Astrocyte (in vitro differentiated cells and primary cell): ENCODE measurements around the gene IDI1. TPM values are rescaled to one million over a fixed set of nuclear protein-coding genes. Genes with fewer than 3 reads are reported as not detected.
A peak's percentile ranks its signal among the peaks of the same experiment; 100 is the strongest.

Source experiments
- DNase-seq: peaks from one replicate; pipeline ENCODE4 v3.0.0-alpha.2; 2010; ENCODE audit warnings: low read depth
- FAIRE-seq: peaks from 2 replicates; lab custom pipeline; 2011; peaks lifted over from hg19 to GRCh38; lab: Jason Lieb, UNC
- H2AFZ ChIP-seq: 2 replicates; pipeline ENCODE4 v1.6.0; 2012; ENCODE audit warnings: low read depth, low read length, inconsistent platforms
- H3K27ac ChIP-seq: 2 replicates; pipeline ENCODE4 v1.5.1; 2011; ENCODE audit warnings: low read depth, low read length, inconsistent platforms
- H3K27me3 ChIP-seq: 2 replicates; pipeline ENCODE4 v1.6.0; 2011; ENCODE audit warnings: low read length, inconsistent platforms; ENCODE audit not compliant: insufficient read depth
- H3K36me3 ChIP-seq: 2 replicates; pipeline ENCODE4 v1.5.1; 2011; ENCODE audit warnings: low read length, inconsistent platforms; ENCODE audit not compliant: insufficient read depth
- H3K4me1 ChIP-seq: 2 replicates; pipeline ENCODE4 v1.5.1; 2011; ENCODE audit warnings: low read length, inconsistent platforms; ENCODE audit not compliant: insufficient read depth
- H3K4me2 ChIP-seq: 2 replicates; pipeline ENCODE4 v1.6.0; 2012; ENCODE audit warnings: low read length, inconsistent platforms
- H3K4me3 ChIP-seq: 2 replicates; pipeline ENCODE4 v1.5.1; 2011; ENCODE audit warnings: low read depth, mild to moderate bottlenecking, low read length, inconsistent platforms; ENCODE audit not compliant: insufficient read depth
- H3K79me2 ChIP-seq: 2 replicates; pipeline ENCODE4 v1.6.0; 2012; ENCODE audit warnings: mild to moderate bottlenecking, low read length, inconsistent platforms; ENCODE audit not compliant: insufficient read depth
- H3K9ac ChIP-seq: 2 replicates; pipeline ENCODE4 v1.6.0; 2012; ENCODE audit warnings: mild to moderate bottlenecking, low read length, inconsistent platforms
- H3K9me3 ChIP-seq: 2 replicates; pipeline ENCODE4 v1.5.1; 2012; ENCODE audit warnings: low read depth, mild to moderate bottlenecking, low read length, inconsistent platforms; ENCODE audit not compliant: insufficient read depth
- H4K20me1 ChIP-seq: 2 replicates; pipeline ENCODE4 v1.6.0; 2012; ENCODE audit warnings: low read length, inconsistent platforms; ENCODE audit not compliant: insufficient read depth
- H3K27ac Mint-ChIP-seq: one replicate; pipeline ENCODE4 v1.8.0; 2021; ENCODE audit warnings: mild to moderate bottlenecking, mixed read lengths; ENCODE audit not compliant: unreplicated experiment
- H3K27me3 Mint-ChIP-seq: one replicate; pipeline ENCODE4 v1.8.0; 2021; ENCODE audit warnings: low read depth, mixed read lengths; ENCODE audit not compliant: unreplicated experiment
- H3K36me3 Mint-ChIP-seq: one replicate; pipeline ENCODE4 v1.8.0; 2021; ENCODE audit warnings: low read depth, mixed read lengths; ENCODE audit not compliant: unreplicated experiment
- H3K4me1 Mint-ChIP-seq: one replicate; pipeline ENCODE4 v1.8.0; 2021; ENCODE audit warnings: low read depth, mixed read lengths; ENCODE audit not compliant: unreplicated experiment
- H3K4me3 Mint-ChIP-seq: one replicate; pipeline ENCODE4 v1.8.0; 2021; ENCODE audit warnings: mild to moderate bottlenecking, moderate library complexity, mixed read lengths; ENCODE audit not compliant: unreplicated experiment
- H3K9me3 Mint-ChIP-seq: one replicate; pipeline ENCODE4 v1.8.0; 2021; ENCODE audit warnings: mild to moderate bottlenecking, mixed read lengths; ENCODE audit not compliant: unreplicated experiment
- EZH2 ChIP-seq: IDR thresholded peaks from 2 replicates; pipeline ENCODE4 v1.6.1; 2012; ENCODE audit warnings: mild to moderate bottlenecking, low read length, inconsistent platforms; ENCODE audit not compliant: insufficient read depth
- total RNA-seq: library from RNA; stranded (reverse); gene quantifications from 2 replicates; pipeline ENCODE4 v1.2.1, GENCODE V29; 2021
- TF ChIP-seq, protein P1 (sequence below): IDR thresholded peaks from 2 replicates; pipeline ENCODE4 v1.5.1; 2011; ENCODE audit warnings: low read depth, mild to moderate bottlenecking, inconsistent platforms, low read length, moderate library complexity; ENCODE audit not compliant: insufficient read depth

IDI1 gene
- total RNA-seq, 1 donor from 2014 or later: 63.2 TPM

DNA sequence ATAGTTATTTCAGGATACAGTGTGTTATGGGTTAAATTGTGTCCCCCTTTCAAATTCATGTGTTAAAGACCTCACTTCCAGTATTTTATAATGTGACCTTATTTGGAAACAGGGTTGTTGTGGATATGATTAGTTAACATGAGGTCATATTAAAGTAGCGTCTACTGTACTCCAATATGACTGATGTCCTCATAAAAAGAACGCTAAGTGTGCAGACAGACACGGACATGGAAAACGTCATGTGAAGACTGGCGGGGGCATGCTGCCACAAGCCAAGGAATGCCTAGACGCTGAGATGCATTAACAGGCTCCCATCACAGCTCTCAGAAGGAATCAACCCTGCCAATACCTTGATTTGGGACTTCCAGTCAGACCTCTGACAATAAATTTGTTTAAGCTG, 5.8 kb upstream of the IDI1 start:
- peak overlapping the region; percentile 97 for H3K9ac ChIP-seq
- Mint-ChIP-seq H3K36me3 (peaks cover 8% of the 10 kb centered on the region), H3K9me3 (no peaks in the 10 kb centered on the region), H3K4me1 (peaks cover 29% of the 10 kb centered on the region), H3K27ac (peak overlapping the region; percentile 2), H3K4me3 (peak overlapping the region; percentile 97), H3K27me3 (no peaks in the 10 kb centered on the region)
- peaks cover 44% of the 10 kb centered on the region for H4K20me1 ChIP-seq
- FAIRE-seq (no peak), DNase-seq (no peak)
- H3K79me2 ChIP-seq: peaks cover 95% of the 10 kb centered on the region
- peaks cover 9% of the 10 kb centered on the region for H3K36me3 ChIP-seq
- no peak overlapping the region for H2AFZ ChIP-seq
- H3K27me3 ChIP-seq: no peaks in the 10 kb centered on the region
- peak overlapping the region; percentile 78 for H3K4me3 ChIP-seq
- TF ChIP-seq EZH2: no peak
- TF ChIP-seq, protein P1, sequence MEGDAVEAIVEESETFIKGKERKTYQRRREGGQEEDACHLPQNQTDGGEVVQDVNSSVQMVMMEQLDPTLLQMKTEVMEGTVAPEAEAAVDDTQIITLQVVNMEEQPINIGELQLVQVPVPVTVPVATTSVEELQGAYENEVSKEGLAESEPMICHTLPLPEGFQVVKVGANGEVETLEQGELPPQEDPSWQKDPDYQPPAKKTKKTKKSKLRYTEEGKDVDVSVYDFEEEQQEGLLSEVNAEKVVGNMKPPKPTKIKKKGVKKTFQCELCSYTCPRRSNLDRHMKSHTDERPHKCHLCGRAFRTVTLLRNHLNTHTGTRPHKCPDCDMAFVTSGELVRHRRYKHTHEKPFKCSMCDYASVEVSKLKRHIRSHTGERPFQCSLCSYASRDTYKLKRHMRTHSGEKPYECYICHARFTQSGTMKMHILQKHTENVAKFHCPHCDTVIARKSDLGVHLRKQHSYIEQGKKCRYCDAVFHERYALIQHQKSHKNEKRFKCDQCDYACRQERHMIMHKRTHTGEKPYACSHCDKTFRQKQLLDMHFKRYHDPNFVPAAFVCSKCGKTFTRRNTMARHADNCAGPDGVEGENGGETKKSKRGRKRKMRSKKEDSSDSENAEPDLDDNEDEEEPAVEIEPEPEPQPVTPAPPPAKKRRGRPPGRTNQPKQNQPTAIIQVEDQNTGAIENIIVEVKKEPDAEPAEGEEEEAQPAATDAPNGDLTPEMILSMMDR: no peak
- no peak overlapping the region for H3K27ac ChIP-seq
- no peaks in the 10 kb centered on the region for H3K9me3 ChIP-seq
- H3K4me1 ChIP-seq: peaks cover 24% of the 10 kb centered on the region
- peak overlapping the region; percentile 93 for H3K4me2 ChIP-seq

DNA sequence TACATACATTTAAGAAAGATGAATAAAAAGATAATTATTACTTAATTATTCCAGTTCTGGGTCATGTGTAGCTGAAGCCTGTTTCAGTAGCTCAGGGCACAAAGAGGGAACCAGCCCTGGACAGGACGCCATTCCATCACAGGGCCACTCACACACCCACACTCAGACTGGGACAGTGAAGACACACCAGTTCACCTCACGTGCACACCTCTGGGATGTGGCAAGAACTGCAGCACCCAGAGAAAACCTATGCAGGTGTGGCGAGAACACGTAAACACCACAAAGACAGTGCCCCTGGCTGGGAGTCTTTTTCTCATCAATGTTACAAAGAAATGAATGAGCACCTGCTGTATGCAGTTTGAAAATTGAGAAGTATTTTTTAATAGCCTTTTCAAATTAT, 1.6 kb upstream of the IDI1 start:
- peaks cover 20% of the 10 kb centered on the region for H3K4me1 ChIP-seq
- H4K20me1 ChIP-seq: peaks cover 47% of the 10 kb centered on the region
- Mint-ChIP-seq H3K36me3 (peaks cover 8% of the 10 kb centered on the region), H3K27ac (no peak overlapping the region), H3K4me1 (peaks cover 23% of the 10 kb centered on the region), H3K9me3 (no peaks in the 10 kb centered on the region), H3K4me3 (peak overlapping the region; percentile 93), H3K27me3 (no peaks in the 10 kb centered on the region)
- H3K9ac ChIP-seq: peak overlapping the region; percentile 97
- peak overlapping the region; percentile 97 for H3K27ac ChIP-seq
- FAIRE-seq (no peak), DNase-seq (no peak)
- TF ChIP-seq, protein P1: no peak
- TF ChIP-seq EZH2: no peak
- no peaks in the 10 kb centered on the region for H3K9me3 ChIP-seq
- peak overlapping the region; percentile 94 for H3K4me2 ChIP-seq
- H3K27me3 ChIP-seq: no peaks in the 10 kb centered on the region
- peaks cover 9% of the 10 kb centered on the region for H3K36me3 ChIP-seq
- no peak overlapping the region for H2AFZ ChIP-seq
- H3K4me3 ChIP-seq: peak overlapping the region; percentile 99
- peaks cover 82% of the 10 kb centered on the region for H3K79me2 ChIP-seq

DNA sequence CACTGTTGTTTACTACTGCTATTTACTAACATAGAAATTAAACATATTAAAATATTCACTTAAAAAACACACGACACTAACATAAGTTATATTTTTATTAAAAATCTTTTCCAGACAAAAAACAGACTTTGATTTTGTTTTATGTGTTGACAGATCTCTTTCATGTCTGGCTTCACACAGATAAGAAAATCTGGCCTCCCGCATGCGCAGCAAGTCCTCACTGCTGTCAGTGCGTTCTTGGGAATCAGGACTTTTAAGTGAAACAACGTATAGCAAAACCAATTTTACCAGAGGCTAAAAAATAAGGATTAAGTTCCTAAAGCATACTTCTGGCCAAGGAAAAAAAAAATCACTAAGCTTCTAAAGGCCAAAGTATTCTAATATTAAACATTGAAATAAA, 1.2 kb upstream of the IDI1 start:
- Histone ChIP-seq H3K4me1 (peaks cover 18% of the 10 kb centered on the region), H3K9me3 (no peaks in the 10 kb centered on the region), H3K9ac (peak overlapping the region; percentile 97), H3K36me3 (peaks cover 9% of the 10 kb centered on the region), H3K79me2 (peaks cover 82% of the 10 kb centered on the region), H3K27me3 (no peaks in the 10 kb centered on the region), H2AFZ (no peak overlapping the region), H3K4me2 (peak overlapping the region; percentile 94), H3K4me3 (peak overlapping the region; percentile 99), H3K27ac (peak overlapping the region; percentile 97), H4K20me1 (peaks cover 51% of the 10 kb centered on the region)
- no peak for TF ChIP-seq EZH2
- TF ChIP-seq, protein P1: no peak
- FAIRE-seq (no peak), DNase-seq (no peak)
- Mint-ChIP-seq H3K9me3 (no peaks in the 10 kb centered on the region), H3K27ac (peak overlapping the region; percentile 94), H3K4me1 (peaks cover 23% of the 10 kb centered on the region), H3K36me3 (peaks cover 8% of the 10 kb centered on the region), H3K27me3 (no peaks in the 10 kb centered on the region), H3K4me3 (peak overlapping the region; percentile 93)
